HG03378 (cell line): Measurements from ENCODE around the gene LRPAP1.
"Not testable (repeated sequence)": the region's sequence is repeated elsewhere in the genome, so short reads cannot be mapped to it uniquely, and the experiment has no call there.

Source experiments
- ATAC-seq: cut with Tn5 transposase; IDR thresholded peaks from one replicate; pipeline ENCODE4 v1.9.1; 2021; ENCODE audit warnings: mild to moderate bottlenecking, moderate library complexity; ENCODE audit not compliant: unreplicated experiment

Gene LRPAP1

GRCh38 chr4:3464349-3464905 is 67.8 kb downstream of the LRPAP1 start:
- ATAC-seq, result no peak

- no peak for ATAC-seq
Measured at GRCh38 chr4:3463556-3464348, 68.5 kb downstream of the LRPAP1 start.

- ATAC-seq, result no peak
Measured at GRCh38 chr4:3462790-3463415, 69.3 kb downstream of the LRPAP1 start, which contains the start of gene DOK7. Gene DOK7 (plus strand): TSS chr4:3463306. CDS start chr4:3463376, 70 bp downstream.

- ATAC-seq, result no peak
Measured at GRCh38 chr4:3462321-3462789, 69.9 kb downstream of the LRPAP1 start.

- no peak for ATAC-seq
Measured at GRCh38 chr4:3461515-3462291, 70.5 kb downstream of the LRPAP1 start.

GRCh38 chr4:3460926-3461325 is 71.3 kb downstream of the LRPAP1 start:
- ATAC-seq, result no peak

- ATAC-seq, result not testable (repeated sequence)
Measured at GRCh38 chr4:3459156-3459555, 73.1 kb downstream of the LRPAP1 start.

GRCh38 chr4:3458371-3458770 is 73.9 kb downstream of the LRPAP1 start:
- ATAC-seq, result no peak

GRCh38 chr4:3455596-3455995 is 76.6 kb downstream of the LRPAP1 start:
- not testable (repeated sequence) for ATAC-seq
